Lower leg skin (tissue), 4 donors: ENCODE results near the gene PARVG. TPM values are rescaled to one million over a fixed set of nuclear protein-coding genes. Genes with fewer than 3 reads are reported as not detected.

Source experiments
- DNase-seq, 2 donors: peaks; one replicate each; pipeline ENCODE4 v3.0.0-alpha.2; 2019; ENCODE audit warnings: low spot score in 2 of 2
- H3K4me3 ChIP-seq: fragments of 200-600 bp; sonication (generic); 2 replicates; pipeline ENCODE4 v1.5.1; 2017; ENCODE audit warnings: mild to moderate bottlenecking, low read depth; ENCODE audit not compliant: poor library complexity, severe bottlenecking
- POLR2A ChIP-seq, 2 donors: fragments of 450-650 bp; IDR thresholded peaks; one replicate each; pipeline ENCODE4 v1.6.1; 2016 to 2017; ENCODE audit warnings: antibody characterized with exemption in 2 of 2, mild to moderate bottlenecking in 1 of 2, moderate library complexity in 1 of 2
- WGBS, 2 donors: methylation state at CpG; one replicate each; pipeline ENCODE4 v1.1.5; 2018; 5-methylcytosine and 5-hydroxymethylcytosine counted together
- intact Hi-C: fragments of 100-400 bp; cut with DNase I; formaldehyde crosslinking; loops from one replicate; pipeline ENCODE4 v1.15.0; 2023; ENCODE audit warnings: low total_unique reads
- total RNA-seq, 4 donors: library from RNA; depleted of rRNA; stranded (reverse); fragments of >200 nt; gene quantifications; one replicate each; pipeline ENCODE4 v1.1.0, GENCODE V29; 2016
- TF ChIP-seq, protein P1 (sequence below), 3 donors: fragments of 450-650 bp; IDR thresholded peaks; one replicate each; pipeline ENCODE4 v1.5.1; 2016; ENCODE audit warnings: antibody characterized with exemption in 3 of 3, mild to moderate bottlenecking in 3 of 3, moderate library complexity in 2 of 3

Gene PARVG
- total RNA-seq, 4 donors from 2014 or later, result 2.0 to 11.1 (median 4.5) TPM

DNA sequence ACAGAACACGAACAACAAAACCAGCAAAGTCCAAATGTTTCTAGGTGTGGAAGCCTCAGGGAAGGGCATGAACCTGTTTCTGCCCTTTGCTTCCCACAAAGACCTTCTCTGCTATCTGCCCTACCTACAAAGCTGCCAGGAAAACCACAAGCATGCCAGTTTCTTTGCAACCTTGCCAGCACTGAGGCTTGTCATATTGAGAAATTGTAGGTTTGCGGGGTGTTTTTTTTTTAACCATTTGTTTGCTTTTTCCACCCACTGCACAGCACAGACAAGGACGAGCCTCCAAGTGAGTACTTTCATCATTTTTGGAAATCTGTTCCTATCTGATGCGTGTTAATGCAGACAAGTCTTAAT is 12.8 kb downstream of the PARVG start:
- peak in 1 of 2 donors; percentile 10 for DNase-seq
- intact Hi-C loops, result no loop called here
- TF ChIP-seq, protein P1, sequence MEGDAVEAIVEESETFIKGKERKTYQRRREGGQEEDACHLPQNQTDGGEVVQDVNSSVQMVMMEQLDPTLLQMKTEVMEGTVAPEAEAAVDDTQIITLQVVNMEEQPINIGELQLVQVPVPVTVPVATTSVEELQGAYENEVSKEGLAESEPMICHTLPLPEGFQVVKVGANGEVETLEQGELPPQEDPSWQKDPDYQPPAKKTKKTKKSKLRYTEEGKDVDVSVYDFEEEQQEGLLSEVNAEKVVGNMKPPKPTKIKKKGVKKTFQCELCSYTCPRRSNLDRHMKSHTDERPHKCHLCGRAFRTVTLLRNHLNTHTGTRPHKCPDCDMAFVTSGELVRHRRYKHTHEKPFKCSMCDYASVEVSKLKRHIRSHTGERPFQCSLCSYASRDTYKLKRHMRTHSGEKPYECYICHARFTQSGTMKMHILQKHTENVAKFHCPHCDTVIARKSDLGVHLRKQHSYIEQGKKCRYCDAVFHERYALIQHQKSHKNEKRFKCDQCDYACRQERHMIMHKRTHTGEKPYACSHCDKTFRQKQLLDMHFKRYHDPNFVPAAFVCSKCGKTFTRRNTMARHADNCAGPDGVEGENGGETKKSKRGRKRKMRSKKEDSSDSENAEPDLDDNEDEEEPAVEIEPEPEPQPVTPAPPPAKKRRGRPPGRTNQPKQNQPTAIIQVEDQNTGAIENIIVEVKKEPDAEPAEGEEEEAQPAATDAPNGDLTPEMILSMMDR (IDR thresholded peaks at IDR 0.05), result no peak
- no peak for TF ChIP-seq POLR2A (IDR thresholded peaks at IDR 0.05)
- H3K4me3 ChIP-seq, result no peak overlapping the region
- 53 to 57% methylated on average over 4 of the region's 4 CpGs for WGBS, 2 donors

DNA sequence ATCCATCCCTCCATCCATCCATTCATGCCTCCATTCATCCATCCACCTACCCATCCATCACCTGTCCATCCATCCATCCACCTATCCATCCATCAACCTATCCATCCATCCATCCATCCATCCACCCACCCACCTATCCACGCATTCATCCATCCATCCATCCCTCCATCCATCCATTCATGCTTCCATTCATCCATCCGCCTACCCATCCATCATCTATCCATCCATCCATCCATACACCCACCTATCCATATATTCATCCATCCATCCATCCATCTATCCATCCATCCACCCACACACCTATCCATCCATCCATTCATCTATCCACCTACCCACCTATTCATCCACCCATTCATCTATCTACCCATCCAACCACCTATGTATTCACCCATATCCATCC is 13.8 kb downstream of the PARVG start:
- DNase-seq, result peak in 1 of 2 donors; percentile 4
- no peak for TF ChIP-seq POLR2A (IDR thresholded peaks at IDR 0.05)
- TF ChIP-seq, protein P1 (IDR thresholded peaks at IDR 0.05), result no peak

DNA sequence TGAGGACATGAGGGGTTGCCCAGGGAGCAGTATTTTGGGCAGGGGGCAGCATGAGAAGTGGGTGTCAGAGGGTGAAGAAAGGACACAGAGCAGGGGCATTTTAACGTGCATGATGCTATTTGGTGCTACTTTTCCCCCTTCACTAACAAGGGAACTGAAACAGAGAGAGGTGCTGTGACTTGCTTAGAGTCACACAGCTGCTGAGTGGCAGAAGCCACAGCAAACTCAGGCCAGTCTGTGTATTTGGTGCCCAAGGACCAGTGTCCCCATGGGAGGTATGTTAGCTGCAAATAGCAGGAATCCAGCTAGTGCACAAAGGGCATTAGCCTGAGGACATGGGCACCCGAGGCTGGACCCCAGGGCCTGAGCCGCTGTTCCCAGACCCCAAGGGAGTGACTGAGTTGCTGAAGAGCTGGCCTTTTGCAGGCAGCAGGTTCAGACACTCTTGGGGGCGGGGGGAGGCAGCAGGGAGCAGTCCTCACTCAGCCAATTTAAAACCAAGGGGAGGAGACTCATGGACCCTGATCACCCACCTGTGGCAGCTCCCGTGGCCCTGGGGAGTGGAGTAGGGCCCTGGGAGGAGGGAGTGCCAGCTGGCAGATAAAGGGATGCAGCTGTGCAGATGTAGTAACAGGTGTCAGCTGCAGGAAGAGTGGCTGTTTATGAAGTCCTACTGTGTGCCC is 14.6 kb downstream of the PARVG start:
- 33 to 35% methylated on average over 3 to 5 of the region's 5 CpGs for WGBS, 2 donors
- intact Hi-C loops, result no loop called here

More for the DNA sequence above, 13.8 kb downstream of the PARVG start:
- 71 to 93% methylated on average over 2 of the region's 2 CpGs for WGBS, 2 donors
- intact Hi-C loops, result no loop called here
- H3K4me3 ChIP-seq, result no peak overlapping the region

DNA sequence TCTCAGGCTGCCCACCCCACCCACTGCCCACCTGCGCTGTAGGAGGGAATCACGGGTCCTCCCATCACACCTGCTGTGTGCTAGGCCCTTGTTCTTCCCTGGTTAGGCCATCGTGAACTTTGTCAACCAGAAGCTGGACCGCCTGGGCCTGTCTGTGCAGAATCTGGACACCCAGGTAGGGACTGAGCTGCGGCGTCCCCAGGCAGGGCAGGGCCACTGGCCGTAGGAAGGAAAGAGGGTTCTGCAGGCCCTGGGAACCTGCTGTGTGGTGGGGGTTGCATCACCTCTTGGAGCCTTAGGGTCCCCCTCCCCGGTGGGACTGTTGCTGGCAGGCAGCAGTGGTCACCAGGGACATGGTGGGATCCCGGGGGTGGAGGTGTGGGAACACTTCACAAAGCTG is 15.5 kb downstream of the PARVG start:
- H3K4me3 ChIP-seq, result no peak overlapping the region
- TF ChIP-seq, protein P1 (IDR thresholded peaks at IDR 0.05), result no peak
- TF ChIP-seq POLR2A (IDR thresholded peaks at IDR 0.05), result no peak
- intact Hi-C loops, result no loop called here
- DNase-seq, result peak in 1 of 2 donors; percentile 73
- 45 to 55% methylated on average over 9 of the region's 9 CpGs for WGBS, 2 donors

More for the DNA sequence above, 14.6 kb downstream of the PARVG start:
- TF ChIP-seq, protein P1 (IDR thresholded peaks at IDR 0.05), result no peak
- TF ChIP-seq POLR2A (IDR thresholded peaks at IDR 0.05), result no peak
- peak in 1 of 2 donors; percentile 74 for DNase-seq
- no peak overlapping the region for H3K4me3 ChIP-seq

DNA sequence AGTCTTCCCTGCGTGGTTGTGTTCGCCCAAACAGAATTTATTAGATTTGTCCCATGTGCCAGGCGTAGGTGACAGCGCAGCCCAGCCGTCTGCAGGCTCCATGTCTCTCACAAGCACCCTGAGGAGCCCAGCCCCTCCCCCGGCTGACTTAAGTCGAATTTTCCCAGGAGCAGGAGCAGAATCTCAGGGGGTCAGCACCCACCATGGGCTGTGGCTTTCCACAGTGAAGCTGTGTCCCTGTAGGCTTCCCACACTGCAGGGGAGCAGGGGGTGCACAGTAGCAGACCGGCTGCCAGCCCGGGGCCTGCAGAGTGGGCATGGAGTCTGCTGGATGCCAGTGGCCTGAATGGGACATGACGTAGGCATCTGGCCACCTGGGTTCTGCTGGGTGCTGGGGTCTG is 16.0 kb downstream of the PARVG start:
- peak in 1 of 2 donors; percentile 70 for DNase-seq
- WGBS, 2 donors, result 65 to 68% methylated on average over 10 of the region's 10 CpGs
- intact Hi-C loops, result no loop called here
- no peak overlapping the region for H3K4me3 ChIP-seq
- no peak for TF ChIP-seq POLR2A (IDR thresholded peaks at IDR 0.05)
- TF ChIP-seq, protein P1 (IDR thresholded peaks at IDR 0.05), result no peak

DNA sequence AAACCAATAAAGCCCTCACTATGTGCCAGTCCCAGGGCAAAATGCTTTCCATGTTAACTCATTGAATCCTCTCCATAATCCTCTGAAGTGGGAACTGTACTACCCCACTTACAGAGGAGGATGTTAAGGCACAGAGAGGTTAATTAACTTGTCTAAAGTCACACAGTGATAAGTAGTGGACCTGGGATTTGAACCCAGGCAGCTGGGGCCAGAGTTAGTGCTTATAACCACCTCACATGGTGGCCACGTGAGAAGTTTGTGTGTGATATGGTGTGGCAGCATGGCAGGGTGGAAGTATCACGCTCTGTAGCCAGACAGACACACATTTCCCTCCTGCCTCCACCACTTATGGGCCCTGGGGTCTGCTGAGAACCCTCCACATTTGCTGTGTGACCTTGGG is 16.5 kb downstream of the PARVG start:
- peak in 1 of 2 donors; percentile 37 for DNase-seq
- intact Hi-C loops, result no loop called here
- TF ChIP-seq, protein P1 (IDR thresholded peaks at IDR 0.05), result no peak
- TF ChIP-seq POLR2A (IDR thresholded peaks at IDR 0.05), result no peak
- WGBS, 2 donors, result 74 to 94% methylated on average over 2 of the region's 2 CpGs
- no peak overlapping the region for H3K4me3 ChIP-seq
